HG03342 (cell line): ENCODE measurements around the gene MTX1.

Source experiments
- ATAC-seq: cut with Tn5 transposase; IDR thresholded peaks from one replicate; pipeline ENCODE4 v1.9.1; 2021; ENCODE audit warnings: mild to moderate bottlenecking, moderate library complexity; ENCODE audit not compliant: unreplicated experiment

Gene MTX1

GRCh38 chr1:155255243-155256007 is 46.9 kb downstream of the MTX1 start, which contains the start of gene ENTREP3:
TSS of gene ENTREP3 (minus strand) at chr1:155255483. CDS start at chr1:155254877, 606 bp downstream.
- peak; percentile 59 for ATAC-seq

- ATAC-seq, result no peak
Measured at GRCh38 chr1:155256058-155256852, 47.8 kb downstream of the MTX1 start.

DNA sequence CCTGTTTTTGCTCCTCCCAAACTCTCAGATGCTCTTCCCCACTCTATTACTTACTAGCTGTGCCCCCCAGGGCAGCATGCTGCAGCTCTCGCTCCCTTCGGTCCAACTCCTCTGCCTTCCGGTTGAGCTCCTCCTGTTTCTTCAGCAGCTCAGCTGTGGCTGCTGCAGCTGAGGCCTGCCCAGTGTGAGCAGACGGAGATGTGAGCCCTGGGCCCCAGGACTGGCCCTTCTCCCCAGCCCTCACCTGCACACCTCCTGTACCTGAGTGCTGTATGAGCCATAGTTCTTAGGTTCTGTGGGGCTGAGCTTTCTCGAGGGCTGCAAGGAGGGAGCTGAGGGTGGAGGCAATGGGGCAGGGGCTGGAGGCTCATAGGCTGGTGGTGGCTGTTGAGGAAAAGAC is 51.8 kb downstream of the MTX1 start:
- no peak for ATAC-seq

- ATAC-seq, result no peak
Measured at GRCh38 chr1:155261493-155261851, 53.0 kb downstream of the MTX1 start.

GRCh38 chr1:155261852-155262673 is 53.6 kb downstream of the MTX1 start, which contains the start of gene SCAMP3:
TSS of gene SCAMP3 (minus strand) at chr1:155262360. CDS start at chr1:155262151, 209 bp downstream.
- ATAC-seq, result peak; percentile 88

GRCh38 chr1:155263067-155263466 is 54.6 kb downstream of the MTX1 start:
- ATAC-seq, result no peak
